Keratinocyte (primary cell): ENCODE data around the gene KSR1. TPM values are rescaled to one million over a fixed set of nuclear protein-coding genes. Genes with fewer than 3 reads are reported as not detected.

ENCODE experiments used
- DNase-seq: peaks from one replicate; pipeline ENCODE4 v3.0.0-alpha.2; 2011; ENCODE audit warnings: low read depth, missing footprints, low spot score
- FAIRE-seq: peaks from 2 replicates; lab custom pipeline; 2011; peaks lifted over from hg19 to GRCh38; lab: Jason Lieb, UNC
- H2AFZ ChIP-seq: 2 replicates; pipeline ENCODE4 v1.6.0; 2012; ENCODE audit warnings: low read length, control low read depth, inconsistent platforms; ENCODE audit not compliant: control insufficient read depth
- H3K27ac ChIP-seq: 2 replicates; pipeline ENCODE4 v1.5.1; 2011; ENCODE audit warnings: low read length; ENCODE audit not compliant: control insufficient read depth, insufficient read depth
- H3K27me3 ChIP-seq: 3 replicates; pipeline ENCODE4 v1.6.0; 2011; ENCODE audit warnings: low read length; ENCODE audit not compliant: control insufficient read depth, insufficient read depth; ENCODE audit errors: extremely low read depth
- H3K36me3 ChIP-seq, 2 experiments: 2 replicates in 1 of 2; 3 replicates in 1 of 2; pipeline ENCODE4 v1.5.1; 2011; ENCODE audit warnings: low read length in 2 of 2, mild to moderate bottlenecking in 1 of 2; ENCODE audit not compliant: control insufficient read depth in 2 of 2, insufficient read depth in 2 of 2; ENCODE audit errors: extremely low read depth in 1 of 2
- H3K4me1 ChIP-seq: 3 replicates; pipeline ENCODE4 v1.5.1; 2011; ENCODE audit warnings: low read length; ENCODE audit not compliant: control insufficient read depth, insufficient read depth; ENCODE audit errors: extremely low read depth
- H3K4me2 ChIP-seq: 3 replicates; pipeline ENCODE4 v1.6.0; 2011; ENCODE audit warnings: low read depth, low read length; ENCODE audit not compliant: control insufficient read depth, insufficient read depth; ENCODE audit errors: extremely low read depth
- H3K4me3 ChIP-seq, 3 experiments: fragments of 200-600 bp in 1 of 3; sonication (generic) in 1 of 3; 2 replicates in 2 of 3; 3 replicates in 1 of 3; pipeline ENCODE4 v1.5.1; 2011 to 2016; ENCODE audit warnings: low read length in 3 of 3, mild to moderate bottlenecking in 3 of 3, control low read depth in 2 of 3, inconsistent platforms in 1 of 3, low read depth in 1 of 3, mixed read lengths in 1 of 3, mixed run types in 1 of 3, moderate library complexity in 1 of 3; ENCODE audit not compliant: control insufficient read depth in 2 of 3, insufficient read depth in 2 of 3; ENCODE audit errors: extremely low read depth in 1 of 3
- H3K79me2 ChIP-seq: 2 replicates; pipeline ENCODE4 v1.6.0; 2012; ENCODE audit warnings: low read length; ENCODE audit not compliant: control insufficient read depth, insufficient read depth
- H3K9ac ChIP-seq: 3 replicates; pipeline ENCODE4 v1.6.0; 2011; ENCODE audit warnings: low read length; ENCODE audit not compliant: control insufficient read depth, insufficient read depth; ENCODE audit errors: extremely low read depth
- H3K9me1 ChIP-seq: 3 replicates; pipeline ENCODE4 v1.6.0; 2011; ENCODE audit warnings: low read length; ENCODE audit not compliant: control insufficient read depth, insufficient read depth; ENCODE audit errors: extremely low read depth
- H3K9me3 ChIP-seq: 2 replicates; pipeline ENCODE4 v1.5.1; 2012; ENCODE audit warnings: low read depth, low read length; ENCODE audit not compliant: control insufficient read depth
- H4K20me1 ChIP-seq: 3 replicates; pipeline ENCODE4 v1.6.0; 2011; ENCODE audit warnings: low read length; ENCODE audit not compliant: control insufficient read depth, insufficient read depth; ENCODE audit errors: extremely low read depth
- CTCF ChIP-seq, 3 experiments: IDR thresholded peaks in 1 of 3; conservative IDR thresholded peaks in 1 of 3; optimal IDR thresholded peaks in 1 of 3; 2 replicates in 2 of 3; 3 replicates in 1 of 3; pipeline versions ENCODE3 to v1.5.1; 2011; ENCODE audit warnings: low read length in 3 of 3, mild to moderate bottlenecking in 3 of 3, moderate library complexity in 2 of 3, control low read depth in 1 of 3, inconsistent platforms in 1 of 3; ENCODE audit not compliant: insufficient read depth in 2 of 3; ENCODE audit errors: extremely low read depth in 1 of 3
- EZH2 ChIP-seq: IDR thresholded peaks from one replicate; pipeline ENCODE4 v1.6.1; 2012; ENCODE audit warnings: inconsistent platforms, mild to moderate bottlenecking, low read length, moderate library complexity
- dilution Hi-C: fragments of 300-500 bp; cut with MboI; formaldehyde crosslinking; loops from one replicate; pipeline ENCODE4 v1.7.0; 2020; ENCODE audit warnings: low sequenced_read_pairs; ENCODE audit not compliant: extremely low pct_ligation_motif_present
- polyA plus RNA-seq, 5 experiments: library from polyadenylated mRNA; depleted of rRNA in 3 of 5; stranded (reverse) in 3 of 5; stranded (forward) in 1 of 5; unstranded in 1 of 5; fragments of >200 nt; gene quantifications; 1 replicate in 1 of 5; 2 replicates in 3 of 5; 3 replicates in 1 of 5; pipeline versions ENCODE4 v1.2.1 to v1.2.3, GENCODE V29; 2011 to 2012; ENCODE audit warnings: missing spikeins in 2 of 5, low read depth in 1 of 5, low replicate concordance in 1 of 5

Gene KSR1
- polyA plus RNA-seq, 1 donor (not counting 4 experiments of a cell fraction or from before 2014, with no cell fraction given) = 1.3 TPM

DNA sequence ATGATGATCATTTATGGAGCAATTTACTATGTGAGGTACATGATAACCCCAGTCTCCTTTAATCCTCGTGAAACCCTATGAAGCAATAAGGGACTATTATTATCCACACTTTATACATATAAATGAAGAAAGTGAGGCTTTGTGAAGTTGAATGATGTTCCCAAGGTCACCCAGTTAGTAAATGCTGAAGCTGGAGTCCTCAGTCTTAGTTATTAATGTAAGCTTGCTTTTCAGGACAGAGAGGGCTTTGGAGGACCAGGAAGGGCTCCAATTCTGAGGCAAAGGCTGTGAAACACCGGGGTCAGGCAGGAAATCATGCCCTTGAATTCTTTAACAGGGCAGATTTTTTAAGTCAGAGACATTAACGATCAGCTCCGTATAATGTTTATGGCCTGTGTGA lies 36.8 kb downstream of the KSR1 start:
- H3K27ac ChIP-seq = no peak overlapping the region
- no peak overlapping the region for H3K9ac ChIP-seq
- no peak for DNase-seq
- peaks cover 4% of the 10 kb centered on the region for H3K9me1 ChIP-seq
- no peaks in the 10 kb centered on the region for H3K79me2 ChIP-seq
- H3K9me3 ChIP-seq = no peaks in the 10 kb centered on the region
- H3K4me2 ChIP-seq = no peak overlapping the region
- no peaks in the 10 kb centered on the region for H3K36me3 ChIP-seq
- no peak overlapping the region for H2AFZ ChIP-seq
- H3K27me3 ChIP-seq = no peaks in the 10 kb centered on the region
- H3K4me3 ChIP-seq = no peak overlapping the region
- peaks cover 25% of the 10 kb centered on the region for H3K4me1 ChIP-seq
- FAIRE-seq = no peak
- H4K20me1 ChIP-seq = no peaks in the 10 kb centered on the region
- dilution Hi-C loops = no loop called here
- TF ChIP-seq EZH2 (no peak), CTCF (optimal IDR thresholded peaks at IDR 0.05 in 1 of 3, IDR thresholded peaks at IDR 0.05 in 1 of 3, conservative IDR thresholded peaks at IDR 0.05 in 1 of 3; ENCODE audit: extremely low read depth in 1 of 3, insufficient read depth in 2 of 3, low read length in 3 of 3) (no peak)

- no peaks in the 10 kb centered on the region for H4K20me1 ChIP-seq
- no peaks in the 10 kb centered on the region for H3K9me3 ChIP-seq
- peak overlapping the region; percentile 50 for H2AFZ ChIP-seq
- H3K4me1 ChIP-seq = peaks cover 25% of the 10 kb centered on the region
- no peaks in the 10 kb centered on the region for H3K27me3 ChIP-seq
- peak overlapping the region; percentile 83 for H3K4me2 ChIP-seq
- no peaks in the 10 kb centered on the region for H3K79me2 ChIP-seq
- H3K27ac ChIP-seq = peak overlapping the region; percentile 37
- H3K4me3 ChIP-seq = peak overlapping the region; percentile 4 to 55 (median 41)
- FAIRE-seq (no peak), DNase-seq (no peak)
- no peak for TF ChIP-seq EZH2
- peak; percentile 62 to 71 (median 66) for TF ChIP-seq CTCF (optimal IDR thresholded peaks at IDR 0.05 in 1 of 3, IDR thresholded peaks at IDR 0.05 in 1 of 3, conservative IDR thresholded peaks at IDR 0.05 in 1 of 3; ENCODE audit: extremely low read depth in 1 of 3, insufficient read depth in 2 of 3, low read length in 3 of 3)
- H3K9ac ChIP-seq = peak overlapping the region; percentile 47
- H3K9me1 ChIP-seq = peaks cover 4% of the 10 kb centered on the region
- dilution Hi-C loops = no loop called here
- H3K36me3 ChIP-seq = no peaks in the 10 kb centered on the region
Measured at GRCh38 chr17:27494192-27495091, 38.2 kb downstream of the KSR1 start.
